Hindlimb muscle (tissue), 1 donor: ENCODE measurements around the gene MNX1. TPM values are rescaled to one million over a fixed set of nuclear protein-coding genes. Genes with fewer than 3 reads are reported as not detected.
A peak's percentile ranks its signal among the peaks of the same experiment; 100 is the strongest.

ENCODE experiments used
- DNase-seq: peaks from one replicate; pipeline ENCODE4 v3.0.0-alpha.2; 2013
- polyA plus RNA-seq: library from polyadenylated mRNA; unstranded; fragments of 120-200 nt; gene quantifications from one replicate; pipeline ENCODE4 v1.2.1, GENCODE V29; 2013; ENCODE audit not compliant: insufficient read length

Gene MNX1
- polyA plus RNA-seq = 0.09 TPM

- no peak for DNase-seq
These were observed at the start of gene MNX1 for GRCh38 chr7:157010588-157011332. Gene MNX1 (minus strand): TSS chr7:157010663. CDS start chr7:157010350, 313 bp downstream.

- no peak for DNase-seq
These were observed 49.1 kb upstream of the MNX1 start for GRCh38 chr7:157059534-157059933.

GRCh38 chr7:157058701-157059100 lies 48.2 kb upstream of the MNX1 start:
- no peak for DNase-seq

- DNase-seq = no peak
These were observed 47.6 kb upstream of the MNX1 start for GRCh38 chr7:157058068-157058467.

DNA sequence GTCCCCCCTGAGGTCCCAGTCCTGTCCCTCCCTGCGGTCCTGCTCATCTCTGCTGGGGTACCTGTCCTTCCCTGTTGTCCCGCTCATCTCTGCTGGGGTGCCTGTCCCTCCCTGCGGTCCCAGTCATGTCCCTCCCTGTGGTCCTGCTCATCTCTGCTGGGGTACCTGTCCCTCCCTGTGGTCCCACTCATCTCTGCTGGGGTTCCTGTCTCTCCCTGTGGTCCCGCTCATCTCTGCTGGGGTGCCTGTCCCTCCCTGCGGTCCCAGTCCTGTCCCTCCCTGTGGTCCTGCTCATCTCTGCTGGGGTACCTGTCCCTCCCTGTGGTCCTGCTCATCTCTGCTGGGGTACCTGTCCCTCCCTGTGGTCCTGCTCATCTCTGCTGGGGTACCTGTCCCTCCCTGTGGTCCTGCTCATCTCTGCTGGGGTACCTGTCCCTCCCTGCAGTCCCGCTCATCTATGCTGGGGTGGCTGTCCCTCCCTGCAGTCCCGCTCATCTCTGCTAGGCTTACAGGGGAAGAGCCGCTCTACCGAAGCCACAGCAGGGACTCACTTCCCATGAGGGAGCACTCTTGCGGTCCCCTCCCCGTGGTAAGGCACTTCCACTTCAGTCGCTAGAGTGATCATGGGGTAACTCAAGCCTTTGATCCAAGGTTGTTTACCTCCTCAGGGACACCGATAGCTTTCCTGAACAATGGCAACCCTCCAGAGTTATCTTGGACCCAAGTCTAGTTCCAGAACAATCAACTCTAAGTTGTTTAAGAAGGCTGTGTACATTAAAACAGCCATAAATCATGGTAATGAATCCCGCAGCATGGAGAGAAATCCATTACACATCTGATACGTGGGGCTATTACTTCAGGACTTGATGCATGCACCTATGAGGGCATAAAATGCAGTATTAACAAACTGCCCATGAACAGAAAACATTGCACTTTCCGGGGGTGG lies 46.8 kb upstream of the MNX1 start:
- DNase-seq = no peak

- DNase-seq = no peak
These were observed 45.8 kb upstream of the MNX1 start for GRCh38 chr7:157056246-157056645.

- no peak for DNase-seq
These were observed 44.5 kb upstream of the MNX1 start for GRCh38 chr7:157054927-157055326.

DNA sequence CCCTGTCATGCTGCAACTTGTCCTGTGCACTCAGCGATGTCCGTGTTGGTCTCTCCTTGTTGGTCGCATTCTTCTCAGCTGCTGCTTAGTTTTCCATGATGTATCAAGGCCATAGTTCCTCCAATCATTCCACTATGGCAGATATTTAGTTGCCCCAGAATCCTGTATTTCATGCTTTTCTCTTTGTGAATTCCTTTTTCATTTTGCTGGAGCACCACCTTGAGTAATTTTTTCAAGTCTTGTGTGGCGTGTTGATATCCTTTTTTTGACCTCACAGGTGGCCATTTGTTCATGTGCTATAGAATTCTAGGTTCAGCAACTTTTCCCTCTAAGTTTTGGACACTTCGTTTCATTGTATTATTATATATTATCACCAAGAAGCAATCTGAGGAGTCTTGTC lies 42.7 kb upstream of the MNX1 start:
- DNase-seq = no peak

DNA sequence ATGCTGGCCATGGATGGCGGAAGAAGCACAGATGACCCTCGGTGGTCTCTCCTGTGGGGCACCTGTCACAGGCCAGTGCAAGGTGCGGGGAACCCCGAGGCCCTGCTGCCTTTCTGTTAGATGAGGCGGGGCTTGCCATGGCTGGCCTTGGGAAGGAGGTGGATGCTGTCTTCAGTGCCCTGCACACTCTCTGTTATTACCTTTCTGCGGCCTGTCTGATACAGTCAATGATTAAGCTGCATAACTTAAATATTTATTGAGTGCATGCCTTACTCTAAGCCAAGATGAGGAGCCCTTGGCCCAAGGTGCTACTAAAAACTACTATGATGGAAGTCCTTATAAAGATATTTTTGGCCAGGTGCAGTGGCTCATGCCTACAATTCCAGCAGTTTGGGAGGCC lies 36.7 kb upstream of the MNX1 start:
- no peak for DNase-seq

DNA sequence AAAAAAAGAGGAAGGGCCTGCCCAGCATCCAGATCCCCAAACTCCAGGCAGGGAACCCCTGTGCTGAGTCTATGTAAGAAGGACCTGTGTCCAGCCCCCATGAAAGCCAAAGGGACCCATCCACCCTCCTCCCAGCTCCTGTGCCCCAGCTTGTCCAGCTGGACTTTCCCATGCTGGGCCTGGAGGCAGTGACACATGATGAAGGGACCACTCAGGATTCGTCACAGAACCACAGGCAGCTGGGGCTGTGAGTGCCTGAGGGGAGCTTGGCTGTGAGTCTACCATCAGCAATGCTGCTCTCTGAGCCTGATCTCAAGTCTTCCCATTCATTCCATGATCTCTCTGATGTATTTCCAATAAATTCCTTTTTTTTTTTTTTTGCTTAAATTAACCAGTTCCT lies 36.2 kb upstream of the MNX1 start:
- no peak for DNase-seq

DNA sequence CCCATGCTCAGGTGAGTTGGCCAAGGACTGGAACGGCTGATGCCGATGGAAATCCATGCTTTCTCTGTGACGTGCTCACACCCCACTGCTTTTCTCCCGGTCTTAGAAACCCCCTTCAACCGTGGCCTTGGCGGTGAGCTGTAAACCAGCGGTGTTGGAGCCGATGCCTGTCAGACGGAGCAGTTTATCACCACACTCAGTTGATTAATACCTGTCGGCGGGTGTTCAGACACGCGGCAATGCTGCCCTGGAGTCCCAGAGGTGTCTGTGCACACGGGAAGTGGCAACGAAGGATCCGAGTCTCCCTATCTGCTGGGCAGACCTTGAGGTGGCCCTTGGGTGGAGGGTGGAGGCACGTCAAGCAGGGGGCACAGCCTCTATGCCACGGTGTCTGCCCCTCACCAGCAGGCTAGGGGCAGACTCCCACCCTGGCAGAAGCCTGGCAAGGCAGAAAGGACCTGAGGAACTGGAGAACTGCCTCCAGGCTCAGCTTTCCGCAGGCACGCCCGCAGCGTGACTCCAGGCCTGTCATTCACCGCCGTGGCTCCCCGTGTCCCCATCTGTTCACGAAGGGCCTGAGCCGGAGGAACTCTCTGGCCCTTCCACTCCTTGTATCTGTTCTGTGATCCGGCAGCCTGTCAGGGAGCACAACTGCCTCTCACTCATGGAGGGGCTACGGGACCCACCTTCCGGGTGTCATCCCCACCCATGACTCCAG lies 34.6 kb upstream of the MNX1 start:
- no peak for DNase-seq

DNA sequence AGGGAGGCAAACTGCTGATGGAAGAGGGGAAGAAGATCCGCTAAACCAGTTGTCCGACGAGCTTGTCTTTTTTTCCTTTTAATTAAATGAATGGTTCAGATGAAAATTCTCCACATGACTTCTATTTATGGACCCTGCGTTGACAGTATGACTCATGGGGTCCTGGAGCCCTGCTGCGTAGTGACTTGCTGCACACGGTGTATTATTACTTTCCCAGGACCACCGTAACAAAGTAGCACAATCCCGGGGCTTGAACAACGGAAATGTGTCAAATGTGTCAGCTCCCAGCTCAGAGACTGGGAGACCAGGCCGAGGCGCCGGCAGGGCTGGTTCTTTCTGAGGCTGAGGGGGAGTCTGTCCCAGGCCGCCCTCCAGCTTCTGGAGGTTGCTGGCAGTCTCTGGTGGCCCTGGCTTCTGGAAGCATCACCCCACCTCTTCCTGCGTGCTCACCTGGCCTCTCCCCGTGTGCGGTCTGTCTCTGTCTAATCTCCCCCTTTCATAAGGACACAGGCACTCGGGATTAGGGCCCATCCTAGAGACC lies 33.8 kb upstream of the MNX1 start:
- no peak for DNase-seq

DNA sequence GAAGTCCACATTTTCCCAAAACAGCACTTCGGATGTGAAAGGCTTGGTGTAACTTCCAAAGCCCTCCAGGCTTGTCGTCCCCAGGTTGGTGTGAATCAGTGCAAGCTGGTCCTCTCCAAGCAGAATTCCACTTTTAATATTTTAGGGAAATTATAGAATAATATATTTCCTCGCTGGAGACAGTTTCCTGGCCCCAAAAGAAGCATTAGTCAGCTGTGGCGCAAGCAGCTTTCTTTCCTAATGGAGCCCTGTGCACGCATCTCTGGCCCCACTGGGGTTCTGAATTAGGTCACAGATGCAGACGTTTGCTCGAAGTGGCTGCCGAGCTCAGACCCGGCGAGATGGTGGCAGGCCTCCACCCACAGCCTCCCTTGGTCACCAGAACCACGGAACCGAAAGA lies 33.3 kb upstream of the MNX1 start:
- DNase-seq = peak; percentile 26

DNA sequence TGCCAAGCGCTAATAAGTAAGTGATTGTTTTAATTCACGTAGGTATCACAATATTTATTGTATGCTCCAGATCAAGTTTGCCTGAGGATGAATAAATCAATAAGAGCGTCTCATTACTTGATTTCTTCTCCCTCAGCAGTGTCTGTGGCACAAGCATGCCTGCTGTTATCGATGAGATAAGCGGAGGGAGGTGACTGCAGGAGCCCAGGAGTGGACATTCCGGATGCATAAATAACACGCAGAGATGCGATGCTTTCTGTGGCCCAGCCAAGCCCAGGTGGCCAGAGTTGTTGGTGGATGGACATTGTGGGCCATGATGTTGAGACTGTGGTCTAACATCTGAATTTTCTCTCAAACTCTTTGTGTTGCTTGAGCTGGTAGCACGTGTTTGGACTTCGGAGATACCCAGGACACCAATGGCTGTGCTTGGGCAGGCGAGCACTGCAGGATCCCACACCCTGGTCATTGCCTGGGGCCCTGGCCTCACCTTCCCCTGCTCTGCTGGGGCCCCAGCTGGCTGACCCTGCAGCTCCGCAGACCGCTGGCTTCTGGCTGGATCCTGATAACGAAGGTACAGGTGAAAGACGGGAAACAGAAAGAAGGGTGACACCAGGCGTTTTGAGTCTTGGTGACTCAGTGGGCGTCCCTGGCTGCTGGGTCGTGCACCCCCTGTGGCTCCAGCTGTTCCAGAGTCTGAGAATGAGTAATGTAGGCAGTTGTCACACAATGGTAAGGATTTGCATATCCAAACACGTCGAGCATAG lies 31.2 kb upstream of the MNX1 start:
- DNase-seq = no peak

DNA sequence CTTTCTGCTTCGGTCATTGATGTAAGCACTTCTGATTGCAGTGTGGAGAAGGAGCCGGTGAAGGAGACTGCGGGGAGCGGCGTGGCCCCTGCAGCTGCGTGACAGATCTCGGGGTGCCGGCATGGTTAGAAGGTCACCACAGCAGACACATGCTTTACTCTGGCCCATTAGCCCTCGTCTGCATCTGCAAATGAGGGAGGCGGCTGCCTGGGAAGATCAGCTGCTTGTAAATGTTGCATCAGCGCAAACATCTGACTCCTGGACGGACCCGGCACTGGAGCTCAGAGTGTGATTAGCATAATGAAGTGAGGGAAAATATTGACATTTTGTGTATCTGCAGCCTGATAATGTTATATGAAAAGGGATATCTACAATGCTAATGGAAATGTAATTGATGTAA lies 30.5 kb upstream of the MNX1 start:
- DNase-seq = no peak

DNA sequence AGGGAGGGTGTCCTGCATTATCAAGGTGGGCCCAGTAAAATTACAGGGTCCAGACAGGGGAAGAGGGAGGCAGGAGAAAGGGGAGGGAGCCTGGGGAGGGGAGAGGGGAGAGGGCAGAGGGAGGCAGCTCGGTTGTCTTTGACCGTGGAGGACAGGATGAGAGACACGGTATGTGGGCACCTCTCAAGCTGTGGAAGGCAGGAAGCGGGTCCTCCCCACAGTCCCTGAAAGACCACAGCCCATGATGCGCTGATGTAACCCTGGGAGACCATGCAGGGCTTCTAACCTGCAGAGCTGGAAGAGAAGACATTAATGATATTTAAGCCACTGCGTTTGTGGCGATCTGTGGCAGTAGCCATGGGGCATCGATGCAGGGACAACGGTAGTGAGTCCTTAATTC lies 27.2 kb upstream of the MNX1 start:
- DNase-seq = no peak

- no peak for DNase-seq
These were observed 26.6 kb upstream of the MNX1 start for GRCh38 chr7:157037028-157037427.

DNA sequence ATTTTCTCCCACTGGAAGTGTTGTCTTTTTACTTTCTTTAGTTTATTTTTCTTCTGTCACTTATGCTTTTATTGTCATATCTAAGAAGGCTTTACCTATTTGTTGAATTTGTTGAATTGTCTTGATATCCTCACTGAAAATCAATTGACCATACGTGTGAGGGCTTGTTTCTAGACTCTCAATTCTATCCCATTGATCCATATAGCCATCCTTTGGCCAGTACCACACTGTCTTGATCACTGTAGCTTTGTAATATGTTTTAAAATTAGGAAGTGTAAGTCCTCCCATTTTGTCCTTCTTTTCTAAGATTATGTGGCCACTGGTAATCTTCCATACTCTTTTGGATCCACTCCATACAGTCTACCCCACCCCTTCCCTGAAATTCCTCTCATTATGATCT lies 25.5 kb upstream of the MNX1 start:
- no peak for DNase-seq

DNA sequence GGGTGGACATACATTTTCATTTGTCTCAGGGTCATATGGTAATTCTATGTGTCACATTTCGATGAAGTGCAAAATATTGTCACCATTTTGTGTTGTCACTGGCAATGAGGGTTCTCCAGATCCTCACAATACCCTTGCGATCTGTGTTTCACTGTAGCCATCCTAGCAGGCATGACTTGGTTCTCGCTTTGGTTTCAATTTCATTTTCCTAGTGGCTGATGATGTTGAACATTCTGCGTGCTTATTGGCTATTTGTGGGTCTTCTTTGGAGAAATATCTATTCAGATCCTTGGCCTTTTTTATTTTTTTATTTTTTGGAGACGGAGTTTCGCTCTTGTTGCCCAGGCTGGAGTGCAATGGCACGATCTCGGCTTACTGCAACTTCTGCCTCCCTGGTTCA lies 24.8 kb upstream of the MNX1 start:
- no peak for DNase-seq

GRCh38 chr7:157033483-157034473 lies 23.3 kb upstream of the MNX1 start:
- DNase-seq = no peak
